Psoas muscle (tissue), 8 donors: ENCODE data around the gene SLC6A7. TPM values are rescaled to one million over a fixed set of nuclear protein-coding genes. Genes with fewer than 3 reads are reported as not detected.

ENCODE experiments used
- ATAC-seq, 4 donors: fragments of 200-7000 bp; cut with Tn5 transposase; one replicate each; pipeline ENCODE4 v1.9.1; 2020; ENCODE audit warnings: moderate library complexity in 3 of 4, mild to moderate bottlenecking in 2 of 4
- DNase-seq, 2 donors: peaks; one replicate each; pipeline ENCODE4 v3.0.0-alpha.2; 2020
- H3K27ac ChIP-seq: fragments of 200-600 bp; one replicate; pipeline ENCODE4 v1.8.0; 2022
- H3K27me3 ChIP-seq, 3 donors: fragments of 200-600 bp in 1 of 3; one replicate each; pipeline versions ENCODE4 v1.6.1 to v1.8.0; 2013 to 2022; ENCODE audit warnings: low read length in 2 of 3, mild to moderate bottlenecking in 2 of 3, moderate library complexity in 1 of 3; ENCODE audit not compliant: insufficient read depth in 3 of 3
- H3K36me3 ChIP-seq, 2 donors: fragments of 200-600 bp in 1 of 2; one replicate each; pipeline versions ENCODE4 v1.6.1 to v1.8.0; 2013 to 2022; ENCODE audit warnings: low read depth in 1 of 2, mild to moderate bottlenecking in 1 of 2, moderate library complexity in 1 of 2; ENCODE audit not compliant: insufficient read depth in 1 of 2
- H3K4me1 ChIP-seq: fragments of 200-600 bp; one replicate; pipeline ENCODE4 v1.8.0; 2022
- H3K4me3 ChIP-seq: fragments of 200-600 bp; one replicate; pipeline ENCODE4 v1.8.0; 2022; ENCODE audit warnings: mild to moderate bottlenecking
- H3K9me3 ChIP-seq: fragments of 200-600 bp; one replicate; pipeline ENCODE4 v1.8.0; 2022
- WGBS, 3 donors: extraction: QIAGEN DNeasy Blood & Tissue Kit; methylation state at CpG; one replicate each; pipeline versions ENCODE4 v1.1.6 to v1.1.7; 2013; 5-methylcytosine and 5-hydroxymethylcytosine counted together
- intact Hi-C, 2 donors: fragments of 100-400 bp; cut with DNase I; formaldehyde crosslinking; loops; one replicate each; pipeline versions ENCODE4 v1.11.0 to v1.14.2; 2022
- polyA plus RNA-seq, 3 donors: library from polyadenylated mRNA; stranded (reverse); fragments of 200-250 nt; gene quantifications; one replicate each; pipeline ENCODE4 v1.2.3, GENCODE V29; 2013
- total RNA-seq, 4 donors: library from RNA; stranded (reverse); fragmentation: NEBNext Ultra II Directional in 2 of 4; extraction: Animal tissue kit (Norgen Biotek cat#: 25700) in 2 of 4; gene quantifications; one replicate each; pipeline versions ENCODE4 v1.2.1 to v1.2.4, GENCODE V29; 2021 to 2023
- TF ChIP-seq, protein P1 (sequence below): fragments of 200-600 bp; IDR thresholded peaks from one replicate; pipeline ENCODE4 v1.8.0; 2022; ENCODE audit warnings: antibody characterized with exemption
- donor health status: healthy with polysubstance abuse.
- donor health status: DM: no; HTN: no; CAD: no; lungs with moderate emphysema.
- donor health status: Bipolar disorder and iron deficiency.
- donor health status: healthy.
- donor health status: DM: yes; HTN: yes; CAD: no.
- donor health status: DM: no; HTN: no; CAD: no.
- donor health status: DM: no; HTN: no; CAD: no.
- donor health status: DM: yes; HTN: yes; CAD: no.

Gene SLC6A7
- total and polyA plus RNA-seq, 7 donors: not detected

GRCh38 chr5:150177721-150178120 is 12.1 kb upstream of the SLC6A7 start:
- intact Hi-C loops: no loop called here
- WGBS, 3 donors: 56 to 70% (median 65%) methylated on average over 4 of the region's 4 CpGs
- TF ChIP-seq, protein P1, sequence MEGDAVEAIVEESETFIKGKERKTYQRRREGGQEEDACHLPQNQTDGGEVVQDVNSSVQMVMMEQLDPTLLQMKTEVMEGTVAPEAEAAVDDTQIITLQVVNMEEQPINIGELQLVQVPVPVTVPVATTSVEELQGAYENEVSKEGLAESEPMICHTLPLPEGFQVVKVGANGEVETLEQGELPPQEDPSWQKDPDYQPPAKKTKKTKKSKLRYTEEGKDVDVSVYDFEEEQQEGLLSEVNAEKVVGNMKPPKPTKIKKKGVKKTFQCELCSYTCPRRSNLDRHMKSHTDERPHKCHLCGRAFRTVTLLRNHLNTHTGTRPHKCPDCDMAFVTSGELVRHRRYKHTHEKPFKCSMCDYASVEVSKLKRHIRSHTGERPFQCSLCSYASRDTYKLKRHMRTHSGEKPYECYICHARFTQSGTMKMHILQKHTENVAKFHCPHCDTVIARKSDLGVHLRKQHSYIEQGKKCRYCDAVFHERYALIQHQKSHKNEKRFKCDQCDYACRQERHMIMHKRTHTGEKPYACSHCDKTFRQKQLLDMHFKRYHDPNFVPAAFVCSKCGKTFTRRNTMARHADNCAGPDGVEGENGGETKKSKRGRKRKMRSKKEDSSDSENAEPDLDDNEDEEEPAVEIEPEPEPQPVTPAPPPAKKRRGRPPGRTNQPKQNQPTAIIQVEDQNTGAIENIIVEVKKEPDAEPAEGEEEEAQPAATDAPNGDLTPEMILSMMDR: no peak
- no peak for DNase-seq
- no peaks in the 10 kb centered on the region for H3K36me3 ChIP-seq
- no peaks in the 10 kb centered on the region for H3K27me3 ChIP-seq
- H3K27ac ChIP-seq: no peak overlapping the region
- ATAC-seq: no peak
- H3K4me3 ChIP-seq: no peak overlapping the region
- no peaks in the 10 kb centered on the region for H3K9me3 ChIP-seq
- peaks cover 32% of the 10 kb centered on the region for H3K4me1 ChIP-seq

DNA sequence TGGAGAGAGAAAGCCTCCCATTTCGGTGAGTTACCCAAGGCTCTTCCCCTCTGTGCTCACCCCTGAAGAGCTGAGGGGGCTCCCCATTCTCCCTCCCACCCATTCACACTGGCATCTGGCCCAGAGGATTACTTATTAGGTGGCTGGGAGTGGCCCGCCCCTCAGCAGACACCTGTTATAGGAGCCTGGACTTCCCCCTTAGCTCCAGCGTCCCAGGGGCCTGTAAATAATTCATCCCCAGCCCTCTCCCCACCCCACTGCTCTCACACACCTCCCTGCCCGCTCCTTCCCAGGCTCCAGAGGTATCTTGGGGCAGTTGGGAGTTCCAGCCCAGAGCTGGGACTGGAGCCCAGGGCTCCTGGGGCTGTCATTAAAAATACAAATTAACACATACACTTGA is 11.6 kb upstream of the SLC6A7 start:
- peak overlapping the region; percentile 95 for H3K27ac ChIP-seq
- intact Hi-C loops: no loop called here
- H3K4me3 ChIP-seq: no peak overlapping the region
- ATAC-seq (no peak), DNase-seq (no peak)
- H3K36me3 ChIP-seq: no peaks in the 10 kb centered on the region
- TF ChIP-seq, protein P1: no peak
- H3K27me3 ChIP-seq: no peaks in the 10 kb centered on the region
- H3K9me3 ChIP-seq: no peaks in the 10 kb centered on the region
- H3K4me1 ChIP-seq: peaks cover 32% of the 10 kb centered on the region
- WGBS, 3 donors: 56 to 71% (median 67%) methylated on average over 4 of the region's 4 CpGs

DNA sequence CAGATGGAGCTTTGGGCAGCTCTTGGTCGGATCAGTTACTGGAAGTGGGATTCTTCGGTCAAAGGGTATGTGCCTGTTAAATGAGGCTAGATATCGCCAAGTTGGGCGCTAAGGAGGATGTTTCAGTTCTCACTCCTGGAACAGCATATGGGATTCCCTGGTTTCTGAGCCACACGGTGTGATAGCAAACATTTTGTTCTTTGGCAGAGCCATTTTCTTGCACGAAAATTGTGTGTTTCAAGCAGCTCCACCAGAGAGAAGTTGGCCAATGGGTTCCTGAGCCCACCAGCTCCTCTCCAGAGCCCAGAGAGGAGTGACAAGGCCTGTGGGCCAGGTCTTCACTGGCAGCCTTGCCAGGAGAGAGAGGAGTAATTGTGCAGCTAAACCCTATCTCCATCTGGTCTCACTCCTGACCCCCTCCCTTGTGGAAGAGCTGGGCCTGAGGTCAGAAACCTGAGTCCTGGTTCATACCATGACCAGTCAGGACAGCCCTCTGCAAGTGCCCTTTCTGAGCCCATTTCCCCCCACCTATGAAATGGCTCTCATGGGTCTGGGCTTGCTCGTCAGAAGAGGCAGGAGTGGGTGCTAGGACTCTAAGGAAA is 10.7 kb upstream of the SLC6A7 start:
- no peak for ATAC-seq
- Histone ChIP-seq H3K36me3 (no peaks in the 10 kb centered on the region), H3K4me1 (peaks cover 32% of the 10 kb centered on the region), H3K27me3 (no peaks in the 10 kb centered on the region), H3K27ac (peak overlapping the region; percentile 95), H3K4me3 (no peak overlapping the region), H3K9me3 (no peaks in the 10 kb centered on the region)
- intact Hi-C loops: no loop called here
- TF ChIP-seq, protein P1: no peak
- DNase-seq: no peak
- WGBS, 3 donors: 86 to 94% (median 90%) methylated on average over 7 of the region's 7 CpGs

- TF ChIP-seq, protein P1: no peak
- Histone ChIP-seq H3K36me3 (no peaks in the 10 kb centered on the region), H3K4me3 (peak overlapping the region; percentile 19), H3K4me1 (peaks cover 32% of the 10 kb centered on the region), H3K27me3 (no peaks in the 10 kb centered on the region), H3K27ac (peak overlapping the region; percentile 95), H3K9me3 (no peaks in the 10 kb centered on the region)
- intact Hi-C loops: no loop called here
- DNase-seq (peak; percentile 88 to 95), ATAC-seq (peak; percentile 89 to 94 (median 92))
- WGBS, 3 donors: 6 to 11% (median 6%) methylated on average over 18 of the region's 18 CpGs
Measured at GRCh38 chr5:150180241-150181026, 9.4 kb upstream of the SLC6A7 start.
